Progenitor cell of endocrine pancreas (in vitro differentiated cells): ENCODE results near the gene CRY1. TPM values are rescaled to one million over a fixed set of nuclear protein-coding genes. Genes with fewer than 3 reads are reported as not detected.
"Not testable (repeated sequence)": the region's sequence is repeated elsewhere in the genome, so short reads cannot be mapped to it uniquely, and the experiment has no call there.

Experiments used
- DNase-seq: peaks from one replicate; pipeline ENCODE4 v3.0.0; 2021; ENCODE audit warnings: low spot score; ENCODE audit not compliant: unreplicated experiment
- H3K27ac Mint-ChIP-seq: 2 replicates; pipeline ENCODE4 v1.8.0; 2021; ENCODE audit warnings: mild to moderate bottlenecking, moderate library complexity, mixed read lengths
- H3K27me3 Mint-ChIP-seq: 2 replicates; pipeline ENCODE4 v1.8.0; 2021; ENCODE audit warnings: mixed read lengths
- H3K36me3 Mint-ChIP-seq: 2 replicates; pipeline ENCODE4 v1.8.0; 2022; ENCODE audit warnings: mixed read lengths; ENCODE audit not compliant: insufficient read depth
- H3K4me1 Mint-ChIP-seq: 2 replicates; pipeline ENCODE4 v1.8.0; 2021; ENCODE audit warnings: low read depth, mixed read lengths
- H3K4me3 Mint-ChIP-seq: 2 replicates; pipeline ENCODE4 v1.8.0; 2021; ENCODE audit warnings: low read depth, mild to moderate bottlenecking, moderate library complexity, mixed read lengths
- H3K9me3 Mint-ChIP-seq: 2 replicates; pipeline ENCODE4 v1.8.0; 2021; ENCODE audit warnings: low read depth, mixed read lengths
- total RNA-seq: library from RNA; stranded (reverse); gene quantifications from 2 replicates; pipeline ENCODE4 v1.2.1, GENCODE V29; 2021
- TF ChIP-seq, protein P1 (sequence below): fragments of 200-600 bp; sonication (generic); IDR thresholded peaks from one replicate; pipeline ENCODE4 v1.5.0; 2021; ENCODE audit warnings: antibody characterized with exemption, mild to moderate bottlenecking; ENCODE audit not compliant: unreplicated experiment

CRY1 gene
- total RNA-seq, 1 donor from 2014 or later: 26.9 TPM

DNA sequence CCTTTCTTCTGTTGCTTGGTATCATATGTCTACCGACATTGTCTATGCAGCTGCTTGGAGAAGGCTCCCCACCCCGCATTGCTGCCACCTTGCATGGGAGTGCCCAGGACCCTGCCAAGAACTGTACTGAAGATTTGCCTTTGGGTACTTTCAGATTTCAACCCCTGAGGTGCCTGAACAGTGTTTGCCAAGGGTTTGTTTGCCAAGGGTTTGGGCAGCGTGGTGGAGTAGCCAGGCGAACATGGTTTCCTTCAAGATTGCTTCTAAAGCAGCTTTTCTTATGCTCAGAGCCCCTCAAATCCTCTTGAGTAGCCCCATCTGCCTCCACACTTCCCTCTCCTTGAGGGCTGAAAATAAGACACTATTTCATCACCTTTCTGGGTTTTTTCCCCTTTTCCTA, 25.3 kb upstream of the CRY1 start:
- Mint-ChIP-seq H3K36me3 (no peaks in the 10 kb centered on the region), H3K4me3 (no peak overlapping the region), H3K4me1 (peaks cover 8% of the 10 kb centered on the region), H3K9me3 (no peaks in the 10 kb centered on the region), H3K27ac (no peak overlapping the region), H3K27me3 (peaks cover 24% of the 10 kb centered on the region)
- no peak for DNase-seq
- TF ChIP-seq, protein P1, sequence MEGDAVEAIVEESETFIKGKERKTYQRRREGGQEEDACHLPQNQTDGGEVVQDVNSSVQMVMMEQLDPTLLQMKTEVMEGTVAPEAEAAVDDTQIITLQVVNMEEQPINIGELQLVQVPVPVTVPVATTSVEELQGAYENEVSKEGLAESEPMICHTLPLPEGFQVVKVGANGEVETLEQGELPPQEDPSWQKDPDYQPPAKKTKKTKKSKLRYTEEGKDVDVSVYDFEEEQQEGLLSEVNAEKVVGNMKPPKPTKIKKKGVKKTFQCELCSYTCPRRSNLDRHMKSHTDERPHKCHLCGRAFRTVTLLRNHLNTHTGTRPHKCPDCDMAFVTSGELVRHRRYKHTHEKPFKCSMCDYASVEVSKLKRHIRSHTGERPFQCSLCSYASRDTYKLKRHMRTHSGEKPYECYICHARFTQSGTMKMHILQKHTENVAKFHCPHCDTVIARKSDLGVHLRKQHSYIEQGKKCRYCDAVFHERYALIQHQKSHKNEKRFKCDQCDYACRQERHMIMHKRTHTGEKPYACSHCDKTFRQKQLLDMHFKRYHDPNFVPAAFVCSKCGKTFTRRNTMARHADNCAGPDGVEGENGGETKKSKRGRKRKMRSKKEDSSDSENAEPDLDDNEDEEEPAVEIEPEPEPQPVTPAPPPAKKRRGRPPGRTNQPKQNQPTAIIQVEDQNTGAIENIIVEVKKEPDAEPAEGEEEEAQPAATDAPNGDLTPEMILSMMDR: no peak

DNA sequence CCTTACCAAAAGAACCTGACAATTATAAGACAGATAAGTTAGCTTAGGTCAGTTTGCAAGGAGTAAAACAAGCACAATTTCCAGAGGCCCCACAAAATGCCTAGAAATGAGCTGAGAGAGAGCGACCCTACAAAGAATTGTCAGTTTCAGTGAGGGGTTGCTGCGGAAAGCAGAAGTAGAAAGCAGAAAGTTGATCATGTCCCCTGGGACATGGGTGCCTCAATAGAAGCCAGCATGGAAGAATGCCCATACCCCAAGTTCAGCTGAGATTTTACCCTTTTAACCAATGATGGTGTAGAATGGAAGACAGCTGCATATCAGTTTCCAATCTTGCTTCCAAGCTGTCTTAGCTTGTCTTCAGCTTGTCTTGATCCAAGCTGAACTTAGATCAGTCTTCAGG, 21.8 kb upstream of the CRY1 start:
- no peak overlapping the region for H3K4me3 Mint-ChIP-seq
- DNase-seq: no peak
- no peak overlapping the region for H3K27ac Mint-ChIP-seq
- H3K27me3 Mint-ChIP-seq: peaks cover 15% of the 10 kb centered on the region
- H3K9me3 Mint-ChIP-seq: no peaks in the 10 kb centered on the region
- TF ChIP-seq, protein P1: no peak
- H3K36me3 Mint-ChIP-seq: no peaks in the 10 kb centered on the region
- H3K4me1 Mint-ChIP-seq: no peaks in the 10 kb centered on the region

DNA sequence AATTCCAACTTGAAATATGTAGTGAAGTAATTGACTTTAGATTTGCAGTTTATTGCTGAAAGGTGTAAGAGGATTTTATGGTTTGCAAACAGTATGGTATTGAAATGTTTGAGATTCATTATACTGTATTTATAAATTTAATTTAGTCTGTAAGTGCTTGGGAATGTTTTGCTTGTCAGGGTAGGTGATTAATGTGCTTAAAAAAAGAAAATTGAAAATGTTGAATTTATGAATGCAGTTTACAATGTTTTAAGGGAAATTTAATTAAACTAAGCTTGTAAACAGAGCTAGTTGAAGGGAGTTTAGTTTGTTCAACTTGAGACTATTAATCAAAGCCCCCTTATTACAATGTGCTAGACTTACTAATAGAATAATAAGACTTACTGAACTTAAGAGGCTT, 18.0 kb upstream of the CRY1 start:
- Mint-ChIP-seq H3K9me3 (no peaks in the 10 kb centered on the region), H3K4me3 (no peak overlapping the region), H3K36me3 (no peaks in the 10 kb centered on the region), H3K4me1 (peaks cover 7% of the 10 kb centered on the region), H3K27ac (no peak overlapping the region), H3K27me3 (peaks cover 9% of the 10 kb centered on the region)
- TF ChIP-seq, protein P1: no peak
- no peak for DNase-seq

DNA sequence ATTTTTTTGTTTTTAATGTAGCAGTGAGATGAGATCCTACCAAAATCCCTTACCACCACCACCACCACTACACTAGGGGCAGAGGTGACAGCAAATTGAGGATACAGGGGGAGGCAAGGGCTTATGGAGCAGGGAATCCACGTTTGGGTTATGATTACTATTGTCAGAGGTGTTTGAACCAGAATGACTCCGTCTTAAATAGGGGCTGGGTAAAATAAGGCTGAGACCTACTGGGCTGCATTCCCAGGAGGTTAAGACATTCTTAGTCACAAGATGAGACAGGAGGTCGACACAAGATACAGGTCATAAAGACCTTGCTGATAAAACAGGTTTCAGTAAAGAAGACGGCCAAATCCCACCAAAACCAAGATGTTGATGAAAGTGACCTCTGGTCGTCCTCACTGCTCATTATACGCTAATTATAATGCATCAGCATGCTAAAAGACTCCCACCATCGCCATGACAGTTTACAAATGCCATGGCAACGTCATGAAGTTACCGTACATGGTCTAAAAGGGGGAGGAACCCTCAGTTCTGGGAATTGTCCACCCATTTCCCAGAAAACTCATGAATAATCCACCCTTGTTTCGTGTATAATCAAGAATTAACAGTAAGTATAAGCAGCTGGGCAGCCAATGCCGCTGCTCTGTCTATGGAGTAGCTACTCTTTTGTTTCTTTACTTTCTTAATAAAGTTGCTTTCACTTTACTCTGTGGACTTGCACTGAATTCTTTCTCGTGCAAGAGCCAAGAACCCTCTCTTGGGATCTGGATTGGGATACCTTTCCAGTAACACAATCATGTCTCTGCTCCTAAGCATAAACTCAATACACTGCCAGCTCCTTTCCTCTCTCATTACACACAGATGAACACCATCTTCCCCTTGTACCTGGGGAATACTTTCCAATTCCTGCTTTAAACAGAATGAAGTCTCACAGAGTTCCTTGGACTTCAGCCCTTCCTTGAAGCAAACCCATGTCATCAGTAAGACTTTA, 16.7 kb upstream of the CRY1 start:
- no peak for DNase-seq

DNA sequence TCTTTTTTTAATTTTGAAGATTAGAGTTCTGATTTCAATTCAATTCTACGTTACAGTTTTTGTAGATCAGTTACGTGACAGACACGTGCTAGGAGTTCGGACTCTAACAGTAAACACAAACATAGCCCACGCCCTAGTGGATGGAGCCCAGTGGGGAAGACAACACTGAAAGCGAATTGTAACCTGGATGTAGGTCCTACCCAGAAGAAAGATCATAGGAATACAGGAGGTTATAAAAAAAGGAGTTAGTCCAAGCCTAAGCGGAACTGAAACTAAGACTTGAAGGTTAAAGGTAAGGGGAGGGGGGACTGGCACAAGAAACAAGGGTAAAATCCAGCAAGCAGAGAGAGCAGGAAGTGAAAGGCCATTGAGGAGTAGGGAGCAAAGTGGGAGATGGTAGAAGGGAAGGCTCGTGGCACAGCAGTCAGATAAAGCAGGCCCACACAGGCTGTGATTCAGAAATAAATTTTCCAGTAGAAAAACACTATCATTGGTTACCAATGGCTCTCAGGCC, 15.7 kb upstream of the CRY1 start:
- H3K4me3 Mint-ChIP-seq: no peak overlapping the region
- H3K27ac Mint-ChIP-seq: no peak overlapping the region
- H3K9me3 Mint-ChIP-seq: no peaks in the 10 kb centered on the region
- H3K36me3 Mint-ChIP-seq: no peaks in the 10 kb centered on the region
- no peaks in the 10 kb centered on the region for H3K27me3 Mint-ChIP-seq
- no peak for DNase-seq
- TF ChIP-seq, protein P1: no peak
- H3K4me1 Mint-ChIP-seq: peaks cover 7% of the 10 kb centered on the region

More for the DNA sequence above, 16.7 kb upstream of the CRY1 start:
- H3K36me3 Mint-ChIP-seq: no peaks in the 10 kb centered on the region
- H3K4me1 Mint-ChIP-seq: peaks cover 7% of the 10 kb centered on the region
- H3K27ac Mint-ChIP-seq: no peak overlapping the region
- TF ChIP-seq, protein P1: no peak
- peaks cover 5% of the 10 kb centered on the region for H3K27me3 Mint-ChIP-seq
- H3K9me3 Mint-ChIP-seq: no peaks in the 10 kb centered on the region
- no peak overlapping the region for H3K4me3 Mint-ChIP-seq

DNA sequence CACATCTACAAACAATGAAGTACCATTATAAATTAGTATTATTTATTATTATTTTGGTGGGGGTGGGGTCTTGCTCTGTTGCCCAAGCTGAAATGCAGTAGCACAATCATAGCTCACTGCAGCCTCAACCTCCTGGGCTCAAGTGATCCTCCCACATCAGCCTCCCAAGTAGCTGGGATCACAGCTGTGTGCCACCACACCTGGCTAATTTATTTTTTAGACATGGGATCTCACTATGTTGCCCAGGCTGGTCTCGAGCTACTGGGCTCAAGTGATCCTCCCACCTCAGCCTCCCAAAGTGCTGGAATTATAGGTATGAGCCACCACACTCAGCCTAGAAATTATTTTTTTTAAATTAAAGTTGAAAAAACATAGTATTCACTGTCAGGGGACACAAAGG, 15.0 kb upstream of the CRY1 start:
- not testable (repeated sequence) for H3K4me1 Mint-ChIP-seq, DNase-seq, H3K27ac Mint-ChIP-seq, H3K27me3 Mint-ChIP-seq, H3K4me3 Mint-ChIP-seq, H3K9me3 Mint-ChIP-seq, H3K36me3 Mint-ChIP-seq
